Measurements from ENCODE around the gene UTP14C.

Gene UTP14C

DNA sequence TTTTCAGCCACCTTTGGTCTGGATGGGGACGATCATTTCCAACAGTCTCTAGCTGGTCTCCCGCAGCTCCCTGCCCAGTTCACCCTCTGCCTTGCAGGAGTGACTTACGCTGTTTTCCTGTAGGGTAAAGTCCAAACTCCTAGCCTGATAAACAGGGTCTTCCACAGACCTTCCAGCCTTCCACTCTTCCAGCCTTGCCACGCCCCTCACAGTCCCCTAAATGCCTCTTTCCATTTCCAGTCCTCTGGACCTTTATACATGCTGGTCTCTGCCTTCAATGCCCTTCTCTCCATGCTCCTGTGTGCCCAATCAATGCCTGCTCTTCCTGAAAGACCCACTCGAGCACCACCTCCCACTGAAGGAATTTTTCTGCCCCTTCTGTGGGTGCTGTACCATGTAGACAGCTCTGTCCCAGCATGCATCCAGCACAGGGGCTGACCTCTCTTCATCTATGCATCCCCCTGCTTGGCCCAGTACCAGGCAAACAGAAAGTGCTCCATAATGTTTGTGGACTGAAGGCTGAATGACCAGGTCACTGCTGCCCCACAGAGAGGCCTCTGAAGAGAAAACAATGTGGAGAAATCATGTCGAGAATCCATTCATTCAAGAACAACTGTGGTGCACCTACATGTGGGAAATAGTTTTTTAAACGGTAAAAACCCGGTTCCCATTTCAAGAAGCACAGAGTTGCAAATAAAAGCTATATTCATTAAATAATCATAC is 17.8 kb upstream of the UTP14C start:
- no peak overlapping the region for H3K4me3 Mint-ChIP-seq
- H3K27ac Mint-ChIP-seq = no peak overlapping the region
- TF ChIP-seq, protein P1, sequence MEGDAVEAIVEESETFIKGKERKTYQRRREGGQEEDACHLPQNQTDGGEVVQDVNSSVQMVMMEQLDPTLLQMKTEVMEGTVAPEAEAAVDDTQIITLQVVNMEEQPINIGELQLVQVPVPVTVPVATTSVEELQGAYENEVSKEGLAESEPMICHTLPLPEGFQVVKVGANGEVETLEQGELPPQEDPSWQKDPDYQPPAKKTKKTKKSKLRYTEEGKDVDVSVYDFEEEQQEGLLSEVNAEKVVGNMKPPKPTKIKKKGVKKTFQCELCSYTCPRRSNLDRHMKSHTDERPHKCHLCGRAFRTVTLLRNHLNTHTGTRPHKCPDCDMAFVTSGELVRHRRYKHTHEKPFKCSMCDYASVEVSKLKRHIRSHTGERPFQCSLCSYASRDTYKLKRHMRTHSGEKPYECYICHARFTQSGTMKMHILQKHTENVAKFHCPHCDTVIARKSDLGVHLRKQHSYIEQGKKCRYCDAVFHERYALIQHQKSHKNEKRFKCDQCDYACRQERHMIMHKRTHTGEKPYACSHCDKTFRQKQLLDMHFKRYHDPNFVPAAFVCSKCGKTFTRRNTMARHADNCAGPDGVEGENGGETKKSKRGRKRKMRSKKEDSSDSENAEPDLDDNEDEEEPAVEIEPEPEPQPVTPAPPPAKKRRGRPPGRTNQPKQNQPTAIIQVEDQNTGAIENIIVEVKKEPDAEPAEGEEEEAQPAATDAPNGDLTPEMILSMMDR (IDR thresholded peaks at IDR 0.05; ENCODE audit: unreplicated experiment in 3 of 3) = no peak
- peaks cover 7% of the 10 kb centered on the region for H3K36me3 Mint-ChIP-seq (ENCODE audit: low read depth)
- no peaks in the 10 kb centered on the region for H3K9me3 Mint-ChIP-seq
- H3K4me1 Mint-ChIP-seq = peaks cover 17% of the 10 kb centered on the region
- no peaks in the 10 kb centered on the region for H3K27me3 Mint-ChIP-seq (ENCODE audit: low read depth)

- TF ChIP-seq, protein P1 (IDR thresholded peaks at IDR 0.05; ENCODE audit: unreplicated experiment in 3 of 3) = no peak
- Mint-ChIP-seq H3K9me3 (no peaks in the 10 kb centered on the region), H3K36me3 (ENCODE audit: low read depth) (peaks cover 7% of the 10 kb centered on the region), H3K4me1 (peaks cover 23% of the 10 kb centered on the region), H3K4me3 (peak overlapping the region; percentile 92 to 100 (median 99)), H3K27me3 (ENCODE audit: low read depth) (no peaks in the 10 kb centered on the region), H3K27ac (peak overlapping the region in 1 of 3 experiments; percentile 14)
Observed at GRCh38 chr13:52009946-52010345, 14.5 kb upstream of the UTP14C start.

- TF ChIP-seq, protein P1 (IDR thresholded peaks at IDR 0.05; ENCODE audit: unreplicated experiment in 3 of 3) = peak in 1 of 3 experiments; percentile 7
- Mint-ChIP-seq H3K4me3 (peak within 1 kb of the TSS; percentile 92 to 100 (median 99)), H3K27me3 (ENCODE audit: low read depth) (no peaks in the 10 kb centered on the region), H3K4me1 (peaks cover 23% of the 10 kb centered on the region), H3K9me3 (no peaks in the 10 kb centered on the region), H3K36me3 (ENCODE audit: low read depth) (peaks cover 17% of the 10 kb centered on the region), H3K27ac (peak within 1 kb of the TSS; percentile 91 to 94 (median 94))
Observed at GRCh38 chr13:52010890-52011631, 13.4 kb upstream of the UTP14C start, which contains the start of gene ATP7B. Gene ATP7B, minus strand, starts transcription at chr13:52011450. Its CDS starts 113 bp downstream, at chr13:52011337.

DNA sequence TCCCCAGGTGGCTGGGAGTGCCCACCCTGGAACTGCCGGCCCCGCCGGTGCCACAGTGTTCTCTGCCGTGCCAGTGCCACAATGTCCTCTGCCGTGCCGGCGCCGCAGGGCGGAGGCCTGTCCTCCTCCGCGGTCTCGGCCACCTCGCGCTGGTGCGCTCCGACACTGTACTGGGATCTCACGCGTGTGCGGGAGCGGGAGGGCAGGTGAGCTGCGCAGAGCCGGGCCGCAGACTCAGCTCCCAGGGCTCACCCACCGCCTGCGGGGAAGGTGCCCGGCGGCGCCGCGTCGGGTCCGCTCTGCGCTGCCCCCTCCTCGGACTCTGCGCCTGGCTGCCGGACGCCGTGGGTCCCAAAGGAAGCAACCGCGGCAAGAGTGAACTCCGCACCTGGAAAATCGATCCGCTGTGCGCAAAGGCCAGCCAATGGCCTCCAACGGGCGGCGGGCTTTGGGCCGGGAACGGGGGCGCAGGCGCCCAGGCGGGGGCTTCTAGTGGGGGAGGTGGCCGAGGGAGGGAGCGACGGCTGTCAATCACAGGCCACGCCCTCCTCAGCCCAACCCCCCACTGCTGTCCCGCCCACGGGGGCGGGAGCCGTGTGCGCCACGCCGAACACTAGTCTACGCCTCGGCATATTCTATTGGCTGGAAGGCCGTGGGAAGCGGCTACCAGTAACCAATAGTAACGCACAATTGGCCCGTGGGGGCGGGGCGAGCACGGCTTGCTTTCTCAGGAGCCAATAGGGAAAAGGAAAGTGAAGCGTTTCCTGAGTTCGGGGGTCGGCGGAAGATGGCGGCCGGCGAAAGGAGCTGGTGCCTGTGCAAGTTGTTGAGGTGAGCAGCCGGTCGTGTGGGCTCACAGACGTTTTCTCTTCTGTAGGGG is 12.6 kb upstream of the UTP14C start, which contains the start of gene ALG11:
ALG11 (plus strand) TSS at position 767 of the 880 bp plus-strand sequence; CDS start at position 788, 21 bp downstream.
- peak within 1 kb of the TSS; percentile 91 to 94 (median 94) for H3K27ac Mint-ChIP-seq
- H3K9me3 Mint-ChIP-seq = no peaks in the 10 kb centered on the region
- no peaks in the 10 kb centered on the region for H3K27me3 Mint-ChIP-seq (ENCODE audit: low read depth)
- peak within 1 kb of the TSS; percentile 92 to 100 (median 99) for H3K4me3 Mint-ChIP-seq
- TF ChIP-seq, protein P1 (IDR thresholded peaks at IDR 0.05; ENCODE audit: unreplicated experiment in 3 of 3) = no peak
- peaks cover 17% of the 10 kb centered on the region for H3K36me3 Mint-ChIP-seq (ENCODE audit: low read depth)
- H3K4me1 Mint-ChIP-seq = peaks cover 23% of the 10 kb centered on the region

GRCh38 chr13:52012512-52012836 is 12.0 kb upstream of the UTP14C start:
- peak overlapping the region; percentile 92 to 100 (median 99) for H3K4me3 Mint-ChIP-seq
- H3K4me1 Mint-ChIP-seq = peaks cover 23% of the 10 kb centered on the region
- no peaks in the 10 kb centered on the region for H3K27me3 Mint-ChIP-seq (ENCODE audit: low read depth)
- peak overlapping the region; percentile 91 to 94 (median 94) for H3K27ac Mint-ChIP-seq
- no peaks in the 10 kb centered on the region for H3K9me3 Mint-ChIP-seq
- H3K36me3 Mint-ChIP-seq (ENCODE audit: low read depth) = peaks cover 22% of the 10 kb centered on the region
- TF ChIP-seq, protein P1 (IDR thresholded peaks at IDR 0.05; ENCODE audit: unreplicated experiment in 3 of 3) = no peak
